C4-2B (cell line): ENCODE results near the gene QRICH2.
"Not testable (repeated sequence)": the region's sequence is repeated elsewhere in the genome, so short reads cannot be mapped to it uniquely, and the experiment has no call there.

Experiments used
- H3K27ac ChIP-seq: fragments of 450-650 bp; 2 replicates; pipeline ENCODE4 v1.5.1; 2017
- ZFX ChIP-seq: fragments of 450-650 bp; IDR thresholded peaks from 2 replicates; pipeline ENCODE4 v1.6.1; 2017
- TF ChIP-seq, protein P1 (sequence below): fragments of 450-650 bp; conservative IDR thresholded peaks from 2 replicates; pipeline ENCODE4 v1.5.1; 2017; ENCODE audit warnings: mild to moderate bottlenecking

QRICH2 gene

DNA sequence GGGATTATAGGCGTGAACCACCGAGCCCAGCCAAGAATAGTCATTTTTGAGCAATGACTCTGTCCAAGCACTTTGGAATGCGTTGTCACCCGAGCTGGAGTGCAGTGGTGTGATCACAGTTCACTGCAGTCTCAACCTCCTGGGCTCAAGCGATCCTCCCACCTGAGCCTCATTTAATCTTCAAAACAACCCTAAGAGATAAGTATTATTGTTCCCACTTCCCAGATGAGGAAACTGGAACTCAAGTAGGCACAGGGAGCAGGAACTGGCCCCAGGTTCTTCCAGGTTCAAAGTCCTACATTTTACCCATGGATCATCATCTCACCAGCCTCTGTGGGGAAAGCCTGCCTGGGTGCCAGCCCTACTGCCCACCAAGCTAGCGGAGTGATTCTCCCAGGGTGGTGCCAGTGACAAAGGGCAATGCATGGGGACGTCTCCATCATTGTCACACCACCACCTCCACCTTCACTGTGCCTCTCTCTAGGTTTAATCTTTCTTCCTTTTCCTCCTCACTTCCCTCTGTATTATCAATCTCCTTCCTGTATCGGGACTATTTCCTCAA, 56.5 kb downstream of the QRICH2 start:
- TF ChIP-seq, protein P1, sequence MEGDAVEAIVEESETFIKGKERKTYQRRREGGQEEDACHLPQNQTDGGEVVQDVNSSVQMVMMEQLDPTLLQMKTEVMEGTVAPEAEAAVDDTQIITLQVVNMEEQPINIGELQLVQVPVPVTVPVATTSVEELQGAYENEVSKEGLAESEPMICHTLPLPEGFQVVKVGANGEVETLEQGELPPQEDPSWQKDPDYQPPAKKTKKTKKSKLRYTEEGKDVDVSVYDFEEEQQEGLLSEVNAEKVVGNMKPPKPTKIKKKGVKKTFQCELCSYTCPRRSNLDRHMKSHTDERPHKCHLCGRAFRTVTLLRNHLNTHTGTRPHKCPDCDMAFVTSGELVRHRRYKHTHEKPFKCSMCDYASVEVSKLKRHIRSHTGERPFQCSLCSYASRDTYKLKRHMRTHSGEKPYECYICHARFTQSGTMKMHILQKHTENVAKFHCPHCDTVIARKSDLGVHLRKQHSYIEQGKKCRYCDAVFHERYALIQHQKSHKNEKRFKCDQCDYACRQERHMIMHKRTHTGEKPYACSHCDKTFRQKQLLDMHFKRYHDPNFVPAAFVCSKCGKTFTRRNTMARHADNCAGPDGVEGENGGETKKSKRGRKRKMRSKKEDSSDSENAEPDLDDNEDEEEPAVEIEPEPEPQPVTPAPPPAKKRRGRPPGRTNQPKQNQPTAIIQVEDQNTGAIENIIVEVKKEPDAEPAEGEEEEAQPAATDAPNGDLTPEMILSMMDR: no peak
- TF ChIP-seq ZFX: no peak
- H3K27ac ChIP-seq: no peak overlapping the region

DNA sequence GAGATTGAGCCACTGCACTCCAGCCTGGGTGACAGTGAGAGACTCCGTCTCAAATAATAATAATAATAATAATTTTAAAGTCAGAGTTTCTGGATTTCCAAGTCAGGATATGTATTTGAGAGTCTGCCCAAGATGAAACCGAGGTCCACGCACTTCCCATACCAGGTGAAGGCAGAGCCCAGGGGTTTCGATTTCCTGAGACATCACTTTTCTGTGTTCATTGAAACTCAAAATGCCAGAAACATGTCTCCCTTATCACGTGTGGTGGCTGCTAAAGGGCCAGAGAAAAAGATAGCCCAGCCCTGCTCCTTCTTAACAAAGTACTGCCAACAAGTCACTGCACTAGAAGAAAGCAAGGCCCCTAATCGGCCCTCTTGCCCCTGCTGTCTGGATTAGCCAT, 57.9 kb downstream of the QRICH2 start:
- no peak overlapping the region for H3K27ac ChIP-seq
- TF ChIP-seq ZFX: no peak

DNA sequence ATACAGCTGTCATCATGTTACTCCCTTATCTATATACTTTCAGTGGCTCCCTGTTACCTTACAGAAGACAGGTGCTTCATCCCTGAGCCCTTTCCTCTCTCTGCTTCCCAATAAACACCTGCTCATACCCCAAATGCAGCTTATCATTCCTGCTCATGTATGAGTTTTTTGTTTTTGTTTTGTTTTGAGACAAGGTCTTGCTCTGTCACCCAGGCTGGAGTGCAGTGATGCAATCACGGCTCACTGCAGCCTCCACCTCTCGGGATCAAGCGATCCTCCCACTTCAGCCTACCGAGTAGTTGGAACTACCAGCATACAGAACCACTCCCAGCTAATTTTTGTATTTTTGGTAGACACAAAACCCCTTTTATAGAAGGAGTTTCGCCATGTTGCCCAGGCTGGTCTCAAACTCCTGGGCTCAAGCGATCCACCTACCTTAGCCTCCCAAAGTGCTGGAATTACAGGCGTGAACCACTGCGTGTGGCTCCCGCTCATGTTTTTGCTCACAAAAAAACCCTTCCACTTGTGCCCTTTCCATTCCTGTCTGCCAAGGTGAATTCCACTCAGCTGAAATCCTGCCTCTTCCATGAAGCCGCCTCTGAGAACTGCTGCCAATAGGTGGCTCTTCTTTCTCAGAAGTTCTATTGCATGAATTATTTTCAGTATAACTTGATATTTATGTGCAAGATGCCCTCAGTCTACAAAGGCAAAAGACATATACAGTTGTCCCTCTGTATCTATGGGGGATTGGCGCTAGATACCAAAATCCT, 59.9 kb downstream of the QRICH2 start:
- no peak for TF ChIP-seq ZFX
- TF ChIP-seq, protein P1: no peak
- no peak overlapping the region for H3K27ac ChIP-seq

DNA sequence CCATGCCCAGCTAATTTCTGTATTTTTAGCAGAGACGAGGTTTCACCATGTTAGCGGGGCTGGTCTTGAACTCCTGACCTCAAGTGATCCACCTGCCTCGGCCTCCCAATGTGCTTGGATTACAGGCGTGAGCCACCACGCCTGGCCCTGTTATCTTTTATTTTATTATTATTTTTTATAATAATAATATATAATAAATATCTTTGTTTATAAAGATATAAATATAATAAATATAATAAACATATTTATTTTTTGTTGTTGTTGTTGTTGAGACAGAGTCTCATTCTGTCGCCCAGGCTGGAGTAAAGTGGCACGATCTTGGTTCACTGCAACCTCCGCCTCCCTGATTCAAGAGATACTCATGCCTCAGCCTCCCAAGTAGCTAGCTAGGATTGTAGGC, 60.8 kb downstream of the QRICH2 start:
- TF ChIP-seq, protein P1: no peak
- TF ChIP-seq ZFX: no peak
- no peak overlapping the region for H3K27ac ChIP-seq

DNA sequence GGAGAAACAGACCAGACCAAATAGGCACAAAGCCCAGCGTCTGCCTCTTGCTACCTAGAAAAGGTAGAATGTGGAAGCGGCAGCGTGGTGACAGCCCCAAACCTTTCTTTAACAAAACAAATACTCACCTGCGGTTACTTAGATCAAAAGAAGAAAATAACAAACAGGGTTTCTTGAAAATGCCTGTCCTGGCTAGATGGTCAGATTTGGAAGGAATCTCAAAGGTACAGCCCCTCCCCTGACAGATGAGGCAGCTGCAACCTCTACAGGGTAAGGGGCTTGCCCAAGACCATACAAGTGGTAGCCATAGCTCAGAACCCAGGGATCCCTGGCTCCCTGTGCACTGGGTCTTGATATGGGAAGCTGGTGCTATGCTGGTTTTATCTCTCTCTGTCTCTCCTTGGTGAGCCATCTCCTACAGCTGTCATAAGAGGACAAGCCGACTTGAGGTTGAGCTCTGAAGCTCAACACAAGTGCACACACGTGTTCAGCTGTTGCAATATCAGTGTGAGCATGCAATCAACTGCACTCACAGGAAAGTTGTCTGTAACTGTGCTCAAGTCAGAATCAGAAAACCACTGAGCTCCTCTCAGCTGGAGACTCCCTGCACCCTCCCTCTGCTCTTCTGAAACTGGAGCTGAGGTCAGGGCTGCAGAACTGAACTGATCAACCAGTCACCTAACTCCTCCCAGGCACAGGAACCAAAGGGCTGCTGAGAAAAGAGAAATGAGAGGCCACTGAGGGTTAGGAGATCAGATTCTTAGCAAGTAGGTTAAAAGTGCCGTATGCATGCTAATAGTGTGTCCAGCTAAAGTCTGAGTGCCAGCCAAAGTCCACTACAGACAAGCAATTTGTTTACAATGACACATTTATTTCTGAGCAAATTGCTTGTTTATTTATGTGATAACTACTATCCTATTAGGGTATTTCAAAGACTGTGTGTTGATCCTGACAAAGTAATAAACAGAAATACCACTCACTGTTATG, 61.7 kb downstream of the QRICH2 start:
- H3K27ac ChIP-seq: no peak overlapping the region
- no peak for TF ChIP-seq ZFX
- TF ChIP-seq, protein P1: no peak

DNA sequence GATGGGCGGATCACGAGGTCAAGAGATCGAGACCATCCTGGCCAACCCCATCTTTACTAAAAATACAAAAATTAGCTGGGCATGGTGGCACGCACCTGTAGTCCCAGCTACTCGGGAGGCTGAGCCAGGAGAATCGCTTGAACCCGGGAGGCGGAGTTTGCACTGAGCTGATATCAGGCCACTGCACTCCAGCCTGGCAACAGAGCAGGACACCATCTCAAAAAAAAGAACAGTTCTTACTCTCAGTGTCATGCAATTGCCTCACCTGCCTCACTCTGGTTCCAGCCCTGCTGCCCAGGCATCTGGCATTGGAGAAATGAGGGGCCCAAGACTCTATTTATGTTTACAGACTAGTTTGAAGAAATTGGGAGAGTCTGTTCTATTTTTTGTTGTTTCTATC, 63.4 kb downstream of the QRICH2 start:
- not testable (repeated sequence) for H3K27ac ChIP-seq

DNA sequence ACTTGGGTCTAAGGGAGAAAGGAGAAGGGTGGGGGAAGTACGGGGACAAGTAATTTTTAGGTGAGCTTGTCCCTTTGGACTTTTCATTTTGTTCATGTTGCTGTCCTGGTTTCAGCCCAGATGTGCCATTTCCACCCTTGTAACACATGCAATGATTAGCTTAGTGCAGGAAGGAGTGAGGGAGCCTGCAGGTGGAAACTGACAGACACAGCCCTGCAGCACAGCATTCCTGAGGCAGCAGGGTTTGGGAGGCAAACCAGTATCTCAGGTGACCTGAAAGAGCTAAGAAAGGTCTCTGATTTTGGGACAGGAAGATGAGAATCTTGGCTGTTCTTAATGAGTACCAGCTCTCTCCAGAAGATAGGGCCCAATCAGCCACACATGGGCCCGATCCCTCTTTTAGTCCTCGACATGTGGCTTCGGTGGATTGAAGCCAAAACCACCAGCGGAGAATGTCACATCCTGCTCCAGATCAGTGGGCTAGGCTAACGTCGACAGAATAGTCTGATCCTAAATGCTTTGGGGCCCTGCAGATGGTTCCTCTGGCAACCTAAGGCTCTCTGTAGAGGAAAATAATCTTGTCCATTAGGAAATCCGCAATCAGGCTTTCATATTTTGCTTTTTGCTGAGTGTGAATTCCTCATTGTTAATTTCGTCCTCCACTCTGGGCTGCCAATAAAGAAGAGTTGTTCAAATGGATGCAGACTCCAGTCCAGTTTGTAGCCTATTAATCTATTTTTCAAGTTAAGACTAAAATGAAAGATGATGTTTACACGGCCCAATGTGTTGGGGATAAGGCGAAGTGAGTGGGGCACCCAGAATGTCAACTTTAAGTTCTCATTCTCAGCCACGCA, 64.0 kb downstream of the QRICH2 start:
- no peak for TF ChIP-seq ZFX
- TF ChIP-seq, protein P1: no peak
- H3K27ac ChIP-seq: no peak overlapping the region
